ENCODE results near the gene POU2AF1. TPM values are rescaled to one million over a fixed set of nuclear protein-coding genes. Genes with fewer than 3 reads are reported as not detected.
A peak's percentile ranks its signal among the peaks of the same experiment; 100 is the strongest.

POU2AF1 gene
- total RNA-seq, 1 donor from 2014 or later, result 2.5 TPM

- intact Hi-C loops (cut with DNase I), result no loop called here
- no peak for DNase-seq
- H3K27ac ChIP-seq, result no peak overlapping the region
- ATAC-seq, result no peak
- H3K9me3 ChIP-seq, result no peaks in the 10 kb centered on the region
- no peaks in the 10 kb centered on the region for H3K27me3 ChIP-seq
- no peak overlapping the region for H3K4me3 ChIP-seq
- no peaks in the 10 kb centered on the region for H3K36me3 ChIP-seq
- no peak for TF ChIP-seq CTCF (IDR thresholded peaks at IDR 0.05)
- H3K4me1 ChIP-seq, result no peaks in the 10 kb centered on the region
Observed at GRCh38 chr11:111354601-111354891, 24.5 kb downstream of the POU2AF1 start.

GRCh38 chr11:111353776-111354600 is 25.1 kb downstream of the POU2AF1 start:
- intact Hi-C loops (cut with DNase I), result no loop called here
- ATAC-seq (no peak), DNase-seq (no peak)
- H3K27ac ChIP-seq, result no peak overlapping the region
- H3K4me1 ChIP-seq, result no peaks in the 10 kb centered on the region
- no peak for TF ChIP-seq CTCF (IDR thresholded peaks at IDR 0.05)
- H3K36me3 ChIP-seq, result no peaks in the 10 kb centered on the region
- no peaks in the 10 kb centered on the region for H3K27me3 ChIP-seq
- H3K9me3 ChIP-seq, result no peaks in the 10 kb centered on the region
- H3K4me3 ChIP-seq, result no peak overlapping the region

- intact Hi-C loops (cut with DNase I), result no loop called here
- peak; percentile 56 for ATAC-seq
- TF ChIP-seq CTCF (IDR thresholded peaks at IDR 0.05), result no peak
- Histone ChIP-seq H3K4me3 (no peak overlapping the region), H3K9me3 (no peaks in the 10 kb centered on the region), H3K27me3 (no peaks in the 10 kb centered on the region), H3K4me1 (no peaks in the 10 kb centered on the region), H3K36me3 (no peaks in the 10 kb centered on the region), H3K27ac (no peak overlapping the region)
- no peak for DNase-seq
Observed at GRCh38 chr11:111352935-111353710, 26.0 kb downstream of the POU2AF1 start.

- no peaks in the 10 kb centered on the region for H3K27me3 ChIP-seq
- ATAC-seq (no peak), DNase-seq (no peak)
- H3K27ac ChIP-seq, result no peak overlapping the region
- TF ChIP-seq CTCF (IDR thresholded peaks at IDR 0.05), result no peak
- no peaks in the 10 kb centered on the region for H3K36me3 ChIP-seq
- H3K4me3 ChIP-seq, result no peak overlapping the region
- H3K4me1 ChIP-seq, result no peaks in the 10 kb centered on the region
- no peaks in the 10 kb centered on the region for H3K9me3 ChIP-seq
- intact Hi-C loops (cut with DNase I), result no loop called here
Observed at GRCh38 chr11:111352231-111352746, 26.8 kb downstream of the POU2AF1 start.

GRCh38 chr11:111351374-111352055 is 27.6 kb downstream of the POU2AF1 start:
- Histone ChIP-seq H3K36me3 (no peaks in the 10 kb centered on the region), H3K4me3 (no peak overlapping the region), H3K4me1 (no peaks in the 10 kb centered on the region), H3K9me3 (no peaks in the 10 kb centered on the region), H3K27ac (no peak overlapping the region), H3K27me3 (no peaks in the 10 kb centered on the region)
- no peak for ATAC-seq
- no peak for DNase-seq
- intact Hi-C loops (cut with DNase I), result no loop called here
- no peak for TF ChIP-seq CTCF (IDR thresholded peaks at IDR 0.05)
